Measurements from ENCODE around the gene ODF2L.

Gene ODF2L

GRCh38 chr1:86429122-86429725 is 33.1 kb upstream of the ODF2L start:
- ChIA-PET POLR2A (no interaction called here), CTCF (no interaction called here)
- H3K27ac ChIP-seq (ENCODE audit: extremely low read depth, low read depth, low read length): no peak overlapping the region

GRCh38 chr1:86423873-86424272 is 27.8 kb upstream of the ODF2L start, which contains the start of gene CLCA2:
Gene CLCA2, plus strand, starts transcription at chr1:86424171. Its CDS starts 77 bp downstream, at chr1:86424248.
- CTCF ChIA-PET: interaction anchor here (1.5 kb wide), 1 partner anchor 76 kb away, joined by 3 read pairs; no protein-coding TSS in a partner anchor
- Histone ChIP-seq H3K9me3 (ENCODE audit: control insufficient read depth, insufficient read depth, low read depth, low read length) (no peaks in the 10 kb centered on the region), H3K27ac (ENCODE audit: extremely low read depth, low read depth, low read length) (no peak within 1 kb of the TSS), H3K4me1 (ENCODE audit: control insufficient read depth, insufficient read depth, low read length) (no peaks in the 10 kb centered on the region), H3K36me3 (ENCODE audit: control insufficient read depth in 2 of 2, insufficient read depth in 1 of 2, low read length in 2 of 2) (no peaks in the 10 kb centered on the region), H3K4me3 (ENCODE audit: low read depth, low read length) (no peak within 1 kb of the TSS)
- POLR2A ChIA-PET: no interaction called here
- no peak for TF ChIP-seq ZNF707 (tag by site-specific recombination; IDR thresholded peaks at IDR 0.05)

More at GRCh38 chr1:86429122-86429725, 33.1 kb upstream of the ODF2L start:
- TF ChIP-seq ZNF48 (tag by site-specific recombination; IDR thresholded peaks at IDR 0.05): no peak
- Histone ChIP-seq H3K4me3 (ENCODE audit: low read depth, low read length) (no peak overlapping the region), H3K4me1 (ENCODE audit: control insufficient read depth, insufficient read depth, low read length) (no peaks in the 10 kb centered on the region), H3K36me3 (ENCODE audit: control insufficient read depth in 2 of 2, insufficient read depth in 1 of 2, low read length in 2 of 2) (no peaks in the 10 kb centered on the region), H3K9me3 (ENCODE audit: control insufficient read depth, insufficient read depth, low read depth, low read length) (no peaks in the 10 kb centered on the region)

DNA sequence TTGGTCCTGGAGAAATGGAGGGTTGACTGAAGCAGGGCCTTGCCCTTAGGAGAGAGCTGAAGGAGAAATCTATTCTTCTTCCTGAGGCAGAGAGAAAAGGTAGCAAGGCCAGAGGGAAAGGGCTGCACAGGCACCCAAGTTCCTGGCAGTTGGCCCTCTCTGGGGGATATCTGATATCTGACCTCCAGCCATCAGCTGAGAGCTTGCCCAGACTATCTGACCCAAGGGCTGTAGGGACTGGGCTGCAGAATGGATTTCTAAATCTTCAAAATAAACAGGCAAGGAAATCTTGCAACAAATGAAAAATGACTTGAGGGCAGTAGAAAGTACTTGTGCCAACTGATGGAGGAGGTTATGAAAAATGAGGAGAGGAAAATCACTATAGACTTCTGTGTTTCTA is 27.4 kb upstream of the ODF2L start:
- ChIA-PET POLR2A (no interaction called here), CTCF (no interaction called here)
- no peak for TF ChIP-seq KLF1 (tag by site-specific recombination; IDR thresholded peaks at IDR 0.05)
- TF ChIP-seq, protein P1, sequence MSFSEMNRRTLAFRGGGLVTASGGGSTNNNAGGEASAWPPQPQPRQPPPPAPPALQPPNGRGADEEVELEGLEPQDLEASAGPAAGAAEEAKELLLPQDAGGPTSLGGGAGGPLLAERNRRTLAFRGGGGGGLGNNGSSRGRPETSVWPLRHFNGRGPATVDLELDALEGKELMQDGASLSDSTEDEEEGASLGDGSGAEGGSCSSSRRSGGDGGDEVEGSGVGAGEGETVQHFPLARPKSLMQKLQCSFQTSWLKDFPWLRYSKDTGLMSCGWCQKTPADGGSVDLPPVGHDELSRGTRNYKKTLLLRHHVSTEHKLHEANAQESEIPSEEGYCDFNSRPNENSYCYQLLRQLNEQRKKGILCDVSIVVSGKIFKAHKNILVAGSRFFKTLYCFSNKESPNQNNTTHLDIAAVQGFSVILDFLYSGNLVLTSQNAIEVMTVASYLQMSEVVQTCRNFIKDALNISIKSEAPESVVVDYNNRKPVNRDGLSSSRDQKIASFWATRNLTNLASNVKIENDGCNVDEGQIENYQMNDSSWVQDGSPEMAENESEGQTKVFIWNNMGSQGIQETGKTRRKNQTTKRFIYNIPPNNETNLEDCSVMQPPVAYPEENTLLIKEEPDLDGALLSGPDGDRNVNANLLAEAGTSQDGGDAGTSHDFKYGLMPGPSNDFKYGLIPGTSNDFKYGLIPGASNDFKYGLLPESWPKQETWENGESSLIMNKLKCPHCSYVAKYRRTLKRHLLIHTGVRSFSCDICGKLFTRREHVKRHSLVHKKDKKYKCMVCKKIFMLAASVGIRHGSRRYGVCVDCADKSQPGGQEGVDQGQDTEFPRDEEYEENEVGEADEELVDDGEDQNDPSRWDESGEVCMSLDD (tag by site-specific recombination; IDR thresholded peaks at IDR 0.05): no peak
- TF ChIP-seq ZBTB20 (tag by site-specific recombination; IDR thresholded peaks at IDR 0.05): no peak
- no peak for TF ChIP-seq ZNF37A (tag by site-specific recombination; IDR thresholded peaks at IDR 0.05)
- TF ChIP-seq ZNF24 (tag by site-specific recombination; IDR thresholded peaks at IDR 0.05): no peak
- TF ChIP-seq ZNF48 (tag by site-specific recombination; IDR thresholded peaks at IDR 0.05): no peak
- TF ChIP-seq ZBTB6 (tag by site-specific recombination; IDR thresholded peaks at IDR 0.05): no peak
- TF ChIP-seq ZBTB48 (tag by site-specific recombination; IDR thresholded peaks at IDR 0.05): no peak
- no peak for TF ChIP-seq ZNF416 (tag by site-specific recombination; IDR thresholded peaks at IDR 0.05)
- no peak for TF ChIP-seq ZNF670 (tag by site-specific recombination; IDR thresholded peaks at IDR 0.05; ENCODE audit: low read depth)
- Histone ChIP-seq H3K4me3 (ENCODE audit: low read depth, low read length) (no peak overlapping the region), H3K27ac (ENCODE audit: extremely low read depth, low read depth, low read length) (no peak overlapping the region), H3K36me3 (ENCODE audit: control insufficient read depth in 2 of 2, insufficient read depth in 1 of 2, low read length in 2 of 2) (no peaks in the 10 kb centered on the region), H3K9me3 (ENCODE audit: control insufficient read depth, insufficient read depth, low read depth, low read length) (no peaks in the 10 kb centered on the region), H3K4me1 (ENCODE audit: control insufficient read depth, insufficient read depth, low read length) (no peaks in the 10 kb centered on the region)

DNA sequence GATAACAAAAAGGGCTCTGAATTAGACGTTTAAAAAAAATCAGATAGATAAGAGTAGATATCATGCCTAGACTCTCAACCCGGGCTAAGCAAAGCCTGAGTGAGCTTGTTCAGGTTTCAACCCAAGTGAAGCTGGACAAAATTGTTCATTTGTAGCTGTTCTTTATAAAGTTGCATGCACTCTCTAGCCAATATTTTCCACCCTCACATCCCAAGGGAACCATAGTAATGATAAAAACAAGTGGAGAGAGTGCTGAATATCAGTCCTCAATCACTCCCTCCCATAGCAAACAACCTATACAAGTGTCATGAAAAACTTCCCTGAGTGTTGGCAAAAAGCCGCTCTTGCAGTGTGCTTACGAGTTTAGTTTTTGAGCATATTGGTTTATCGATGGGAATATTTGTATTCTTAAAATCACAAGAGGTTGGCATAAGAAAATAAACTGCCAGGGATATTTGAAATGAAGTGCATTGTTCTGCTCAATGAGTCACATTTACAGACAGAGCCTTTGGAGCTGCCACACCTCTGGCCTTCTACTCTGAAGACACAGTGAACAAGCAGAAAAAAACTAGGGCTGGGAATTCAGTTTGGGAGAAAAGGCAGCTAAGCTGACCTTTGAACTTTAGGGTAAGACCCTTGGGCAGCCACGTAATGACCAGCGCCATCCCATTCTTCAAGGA is 25.6 kb upstream of the ODF2L start:
- Histone ChIP-seq H3K4me1 (ENCODE audit: control insufficient read depth, insufficient read depth, low read length) (no peaks in the 10 kb centered on the region), H3K4me3 (ENCODE audit: low read depth, low read length) (no peak overlapping the region), H3K9me3 (ENCODE audit: control insufficient read depth, insufficient read depth, low read depth, low read length) (no peaks in the 10 kb centered on the region), H3K27ac (ENCODE audit: extremely low read depth, low read depth, low read length) (no peak overlapping the region), H3K36me3 (ENCODE audit: control insufficient read depth in 2 of 2, insufficient read depth in 1 of 2, low read length in 2 of 2) (no peaks in the 10 kb centered on the region)
- CTCF ChIA-PET: interaction anchor here (0.7 to 1.5 kb wide), 2 partner anchors 52 to 1721 kb away, joined by 5 to 7 read pairs; no protein-coding TSS in a partner anchor
- POLR2A ChIA-PET: no interaction called here
- TF ChIP-seq GLI4 (tag by site-specific recombination; IDR thresholded peaks at IDR 0.05): no peak
- no peak for TF ChIP-seq KLF8 (tag by site-specific recombination; IDR thresholded peaks at IDR 0.05)
- no peak for TF ChIP-seq KLF10 (tag by site-specific recombination; IDR thresholded peaks at IDR 0.05)
- TF ChIP-seq IKZF3 (tag by site-specific recombination; IDR thresholded peaks at IDR 0.05): no peak
- no peak for TF ChIP-seq ZBTB26 (tag by site-specific recombination; optimal IDR thresholded peaks at IDR 0.05)
- no peak for TF ChIP-seq GLIS2 (tag by site-specific recombination; IDR thresholded peaks at IDR 0.05)
- TF ChIP-seq ZSCAN16 (tag by site-specific recombination; IDR thresholded peaks at IDR 0.05): no peak
